ENCODE data around the gene IP6K3.

The IP6K3 gene

GRCh38 chr6:33690766-33691165 is 55.9 kb downstream of the IP6K3 start:
- Histone ChIP-seq H3K27me3 (ENCODE audit: control insufficient read depth, insufficient read depth, low read length) (no peaks in the 10 kb centered on the region), H3K9ac (no peak overlapping the region), H2AFZ (no peak overlapping the region), H3K9me3 (ENCODE audit: control insufficient read depth, low read length) (no peaks in the 10 kb centered on the region), H3K27ac (no peak overlapping the region), H3K4me2 (ENCODE audit: low read length) (no peak overlapping the region), H3K36me3 (ENCODE audit: control insufficient read depth, insufficient read depth, low read length) (no peaks in the 10 kb centered on the region), H3K79me2 (no peaks in the 10 kb centered on the region), H3K4me3 (ENCODE audit: low read depth, low read length) (no peak overlapping the region), H3K4me1 (no peaks in the 10 kb centered on the region)
- TF ChIP-seq, protein P1, sequence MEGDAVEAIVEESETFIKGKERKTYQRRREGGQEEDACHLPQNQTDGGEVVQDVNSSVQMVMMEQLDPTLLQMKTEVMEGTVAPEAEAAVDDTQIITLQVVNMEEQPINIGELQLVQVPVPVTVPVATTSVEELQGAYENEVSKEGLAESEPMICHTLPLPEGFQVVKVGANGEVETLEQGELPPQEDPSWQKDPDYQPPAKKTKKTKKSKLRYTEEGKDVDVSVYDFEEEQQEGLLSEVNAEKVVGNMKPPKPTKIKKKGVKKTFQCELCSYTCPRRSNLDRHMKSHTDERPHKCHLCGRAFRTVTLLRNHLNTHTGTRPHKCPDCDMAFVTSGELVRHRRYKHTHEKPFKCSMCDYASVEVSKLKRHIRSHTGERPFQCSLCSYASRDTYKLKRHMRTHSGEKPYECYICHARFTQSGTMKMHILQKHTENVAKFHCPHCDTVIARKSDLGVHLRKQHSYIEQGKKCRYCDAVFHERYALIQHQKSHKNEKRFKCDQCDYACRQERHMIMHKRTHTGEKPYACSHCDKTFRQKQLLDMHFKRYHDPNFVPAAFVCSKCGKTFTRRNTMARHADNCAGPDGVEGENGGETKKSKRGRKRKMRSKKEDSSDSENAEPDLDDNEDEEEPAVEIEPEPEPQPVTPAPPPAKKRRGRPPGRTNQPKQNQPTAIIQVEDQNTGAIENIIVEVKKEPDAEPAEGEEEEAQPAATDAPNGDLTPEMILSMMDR (IDR thresholded peaks at IDR 0.05) = no peak

DNA sequence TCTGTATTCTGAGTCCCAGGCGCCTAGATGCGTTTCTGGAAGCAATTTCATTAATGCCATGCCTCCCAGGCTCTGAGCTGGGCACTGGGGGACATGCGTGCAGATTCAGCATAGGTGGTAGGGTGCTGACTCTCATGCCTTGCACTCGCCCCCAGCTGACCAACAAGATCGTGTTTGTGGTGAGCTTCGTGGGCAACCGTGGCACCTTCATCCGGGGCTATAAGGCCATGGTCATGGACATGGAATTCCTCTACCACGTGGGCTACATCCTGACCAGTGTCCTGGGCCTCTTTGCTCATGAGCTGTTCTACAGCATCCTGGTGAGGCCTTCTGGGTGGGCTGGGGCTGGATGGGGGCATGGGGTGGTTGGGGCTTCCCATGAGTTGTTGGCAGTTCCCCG is 56.8 kb downstream of the IP6K3 start:
- TF ChIP-seq, protein P1 (IDR thresholded peaks at IDR 0.05) = no peak
- no peak overlapping the region for H3K27ac ChIP-seq
- no peak overlapping the region for H2AFZ ChIP-seq
- no peak overlapping the region for H3K4me3 ChIP-seq (ENCODE audit: low read depth, low read length)
- H3K9ac ChIP-seq = no peak overlapping the region
- H3K4me2 ChIP-seq (ENCODE audit: low read length) = no peak overlapping the region
- no peaks in the 10 kb centered on the region for H3K27me3 ChIP-seq (ENCODE audit: control insufficient read depth, insufficient read depth, low read length)
- H3K36me3 ChIP-seq (ENCODE audit: control insufficient read depth, insufficient read depth, low read length) = no peaks in the 10 kb centered on the region
- H3K79me2 ChIP-seq = no peaks in the 10 kb centered on the region
- no peaks in the 10 kb centered on the region for H3K9me3 ChIP-seq (ENCODE audit: control insufficient read depth, low read length)
- no peaks in the 10 kb centered on the region for H3K4me1 ChIP-seq

GRCh38 chr6:33689148-33689494 is 57.6 kb downstream of the IP6K3 start:
- Histone ChIP-seq H3K4me3 (ENCODE audit: low read depth, low read length) (no peak overlapping the region), H3K4me1 (no peaks in the 10 kb centered on the region), H3K27ac (no peak overlapping the region), H3K79me2 (no peaks in the 10 kb centered on the region), H3K27me3 (ENCODE audit: control insufficient read depth, insufficient read depth, low read length) (no peaks in the 10 kb centered on the region), H2AFZ (no peak overlapping the region), H3K36me3 (ENCODE audit: control insufficient read depth, insufficient read depth, low read length) (no peaks in the 10 kb centered on the region), H3K9ac (no peak overlapping the region), H3K9me3 (ENCODE audit: control insufficient read depth, low read length) (no peaks in the 10 kb centered on the region), H3K4me2 (ENCODE audit: low read length) (no peak overlapping the region)
- TF ChIP-seq, protein P1 (IDR thresholded peaks at IDR 0.05) = no peak

DNA sequence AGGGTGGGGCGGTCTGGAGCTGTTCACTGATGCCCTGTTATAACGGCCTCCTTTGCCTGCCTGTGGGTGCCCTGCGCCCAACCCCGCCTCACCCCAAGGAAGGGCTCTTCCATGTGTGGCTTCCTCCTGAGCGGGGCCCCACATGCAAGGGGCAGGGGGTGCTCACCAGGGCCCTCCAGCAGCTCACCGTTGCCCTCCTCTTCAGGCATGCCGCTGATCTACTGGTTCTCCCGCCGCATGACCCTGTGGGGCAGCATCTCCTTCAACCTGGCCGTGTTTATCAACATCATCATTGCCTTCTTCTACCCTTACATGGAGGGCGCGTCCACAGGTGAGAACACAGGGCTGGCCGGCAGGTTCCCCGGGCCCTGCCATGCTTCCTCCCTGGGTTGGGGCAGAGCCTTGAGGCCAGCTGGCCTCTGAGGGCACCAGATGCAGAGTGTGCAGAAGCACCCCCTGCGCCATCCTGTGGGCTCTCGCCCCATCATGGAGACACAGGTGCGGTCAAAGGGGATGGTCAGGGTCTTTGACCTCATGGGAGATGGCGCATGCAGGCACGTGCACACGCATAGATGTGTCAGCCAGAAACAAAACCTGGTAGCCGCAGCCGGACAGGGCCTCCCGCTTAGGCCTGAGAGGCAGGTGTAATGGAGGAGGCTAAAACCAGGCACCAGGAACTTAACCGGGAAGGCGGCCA is 58.1 kb downstream of the IP6K3 start:
- Histone ChIP-seq H3K27ac (no peak overlapping the region), H3K4me3 (ENCODE audit: low read depth, low read length) (no peak overlapping the region), H3K4me2 (ENCODE audit: low read length) (no peak overlapping the region), H3K79me2 (no peaks in the 10 kb centered on the region), H3K9me3 (ENCODE audit: control insufficient read depth, low read length) (no peaks in the 10 kb centered on the region), H3K4me1 (no peaks in the 10 kb centered on the region), H3K9ac (no peak overlapping the region), H2AFZ (no peak overlapping the region), H3K36me3 (ENCODE audit: control insufficient read depth, insufficient read depth, low read length) (no peaks in the 10 kb centered on the region), H3K27me3 (ENCODE audit: control insufficient read depth, insufficient read depth, low read length) (no peaks in the 10 kb centered on the region)
- TF ChIP-seq, protein P1 (IDR thresholded peaks at IDR 0.05) = no peak

GRCh38 chr6:33688006-33688405 is 58.7 kb downstream of the IP6K3 start:
- no peaks in the 10 kb centered on the region for H3K4me1 ChIP-seq
- TF ChIP-seq, protein P1 (IDR thresholded peaks at IDR 0.05) = no peak
- no peak overlapping the region for H3K4me3 ChIP-seq (ENCODE audit: low read depth, low read length)
- H3K27ac ChIP-seq = no peak overlapping the region
- H3K27me3 ChIP-seq (ENCODE audit: control insufficient read depth, insufficient read depth, low read length) = no peaks in the 10 kb centered on the region
- no peaks in the 10 kb centered on the region for H3K9me3 ChIP-seq (ENCODE audit: control insufficient read depth, low read length)
- no peak overlapping the region for H2AFZ ChIP-seq
- no peak overlapping the region for H3K4me2 ChIP-seq (ENCODE audit: low read length)
- H3K79me2 ChIP-seq = no peaks in the 10 kb centered on the region
- no peaks in the 10 kb centered on the region for H3K36me3 ChIP-seq (ENCODE audit: control insufficient read depth, insufficient read depth, low read length)
- no peak overlapping the region for H3K9ac ChIP-seq

Measured in parathyroid adenoma (tissue), 2 donors.